Astrocyte (in vitro differentiated cells and primary cell): ENCODE data around the gene ZNF44. TPM values are rescaled to one million over a fixed set of nuclear protein-coding genes. Genes with fewer than 3 reads are reported as not detected.

Experiments
- DNase-seq: peaks from one replicate; pipeline ENCODE4 v3.0.0-alpha.2; 2010; ENCODE audit warnings: low read depth
- FAIRE-seq: peaks from 2 replicates; lab custom pipeline; 2011; peaks lifted over from hg19 to GRCh38; lab: Jason Lieb, UNC
- H2AFZ ChIP-seq: 2 replicates; pipeline ENCODE4 v1.6.0; 2012; ENCODE audit warnings: low read depth, low read length, inconsistent platforms
- H3K27ac ChIP-seq: 2 replicates; pipeline ENCODE4 v1.5.1; 2011; ENCODE audit warnings: low read depth, low read length, inconsistent platforms
- H3K27me3 ChIP-seq: 2 replicates; pipeline ENCODE4 v1.6.0; 2011; ENCODE audit warnings: low read length, inconsistent platforms; ENCODE audit not compliant: insufficient read depth
- H3K36me3 ChIP-seq: 2 replicates; pipeline ENCODE4 v1.5.1; 2011; ENCODE audit warnings: low read length, inconsistent platforms; ENCODE audit not compliant: insufficient read depth
- H3K4me1 ChIP-seq: 2 replicates; pipeline ENCODE4 v1.5.1; 2011; ENCODE audit warnings: low read length, inconsistent platforms; ENCODE audit not compliant: insufficient read depth
- H3K4me2 ChIP-seq: 2 replicates; pipeline ENCODE4 v1.6.0; 2012; ENCODE audit warnings: low read length, inconsistent platforms
- H3K4me3 ChIP-seq: 2 replicates; pipeline ENCODE4 v1.5.1; 2011; ENCODE audit warnings: low read depth, mild to moderate bottlenecking, low read length, inconsistent platforms; ENCODE audit not compliant: insufficient read depth
- H3K79me2 ChIP-seq: 2 replicates; pipeline ENCODE4 v1.6.0; 2012; ENCODE audit warnings: mild to moderate bottlenecking, low read length, inconsistent platforms; ENCODE audit not compliant: insufficient read depth
- H3K9ac ChIP-seq: 2 replicates; pipeline ENCODE4 v1.6.0; 2012; ENCODE audit warnings: mild to moderate bottlenecking, low read length, inconsistent platforms
- H3K9me3 ChIP-seq: 2 replicates; pipeline ENCODE4 v1.5.1; 2012; ENCODE audit warnings: low read depth, mild to moderate bottlenecking, low read length, inconsistent platforms; ENCODE audit not compliant: insufficient read depth
- H4K20me1 ChIP-seq: 2 replicates; pipeline ENCODE4 v1.6.0; 2012; ENCODE audit warnings: low read length, inconsistent platforms; ENCODE audit not compliant: insufficient read depth
- H3K27ac Mint-ChIP-seq: one replicate; pipeline ENCODE4 v1.8.0; 2021; ENCODE audit warnings: mild to moderate bottlenecking, mixed read lengths; ENCODE audit not compliant: unreplicated experiment
- H3K27me3 Mint-ChIP-seq: one replicate; pipeline ENCODE4 v1.8.0; 2021; ENCODE audit warnings: low read depth, mixed read lengths; ENCODE audit not compliant: unreplicated experiment
- H3K36me3 Mint-ChIP-seq: one replicate; pipeline ENCODE4 v1.8.0; 2021; ENCODE audit warnings: low read depth, mixed read lengths; ENCODE audit not compliant: unreplicated experiment
- H3K4me1 Mint-ChIP-seq: one replicate; pipeline ENCODE4 v1.8.0; 2021; ENCODE audit warnings: low read depth, mixed read lengths; ENCODE audit not compliant: unreplicated experiment
- H3K4me3 Mint-ChIP-seq: one replicate; pipeline ENCODE4 v1.8.0; 2021; ENCODE audit warnings: mild to moderate bottlenecking, moderate library complexity, mixed read lengths; ENCODE audit not compliant: unreplicated experiment
- H3K9me3 Mint-ChIP-seq: one replicate; pipeline ENCODE4 v1.8.0; 2021; ENCODE audit warnings: mild to moderate bottlenecking, mixed read lengths; ENCODE audit not compliant: unreplicated experiment
- EZH2 ChIP-seq: IDR thresholded peaks from 2 replicates; pipeline ENCODE4 v1.6.1; 2012; ENCODE audit warnings: mild to moderate bottlenecking, low read length, inconsistent platforms; ENCODE audit not compliant: insufficient read depth
- total RNA-seq: library from RNA; stranded (reverse); gene quantifications from 2 replicates; pipeline ENCODE4 v1.2.1, GENCODE V29; 2021
- TF ChIP-seq, protein P1 (sequence below): IDR thresholded peaks from 2 replicates; pipeline ENCODE4 v1.5.1; 2011; ENCODE audit warnings: low read depth, mild to moderate bottlenecking, inconsistent platforms, low read length, moderate library complexity; ENCODE audit not compliant: insufficient read depth

Gene ZNF44
- total RNA-seq, 1 donor from 2014 or later, result 0.09 TPM

DNA sequence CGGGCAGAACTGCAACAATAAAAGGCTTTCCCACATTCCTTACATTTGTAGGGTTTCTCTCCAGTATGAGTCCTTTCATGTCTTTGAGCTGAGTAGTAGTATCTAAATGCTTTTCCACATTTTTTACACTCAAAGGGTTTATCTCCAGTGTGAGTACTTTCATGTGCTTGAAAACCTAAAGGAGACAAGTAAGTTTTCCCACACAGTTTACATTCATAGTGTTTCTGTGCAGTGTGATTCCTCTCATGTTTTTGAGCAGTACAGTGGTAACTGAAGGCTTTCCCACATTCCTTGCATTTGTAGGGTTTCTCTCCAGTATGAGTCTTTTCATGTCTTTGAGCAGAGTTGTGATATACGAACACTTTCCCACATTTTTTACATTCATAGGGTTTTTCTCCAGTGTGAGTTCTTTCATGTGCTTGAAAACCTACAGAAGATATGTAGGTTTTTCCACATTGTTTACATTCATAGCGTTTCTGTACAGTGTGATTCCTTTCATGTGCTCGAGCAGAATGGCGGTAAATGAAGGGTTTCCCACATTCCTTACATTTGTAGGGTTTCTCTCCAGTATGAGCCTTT is 47.0 kb downstream of the ZNF44 start:
- Histone ChIP-seq H3K4me3 (peak overlapping the region; percentile 10), H3K9me3 (peaks cover 30% of the 10 kb centered on the region), H3K9ac (no peak overlapping the region), H3K79me2 (no peaks in the 10 kb centered on the region), H3K4me2 (no peak overlapping the region), H4K20me1 (no peaks in the 10 kb centered on the region), H3K36me3 (no peaks in the 10 kb centered on the region), H3K27me3 (no peaks in the 10 kb centered on the region), H2AFZ (no peak overlapping the region), H3K4me1 (no peaks in the 10 kb centered on the region), H3K27ac (no peak overlapping the region)
- H3K36me3 Mint-ChIP-seq, result no peaks in the 10 kb centered on the region
- FAIRE-seq (no peak), DNase-seq (no peak)
- no peaks in the 10 kb centered on the region for H3K4me1 Mint-ChIP-seq
- peaks cover 28% of the 10 kb centered on the region for H3K9me3 Mint-ChIP-seq
- no peaks in the 10 kb centered on the region for H3K27me3 Mint-ChIP-seq
- TF ChIP-seq, protein P1, sequence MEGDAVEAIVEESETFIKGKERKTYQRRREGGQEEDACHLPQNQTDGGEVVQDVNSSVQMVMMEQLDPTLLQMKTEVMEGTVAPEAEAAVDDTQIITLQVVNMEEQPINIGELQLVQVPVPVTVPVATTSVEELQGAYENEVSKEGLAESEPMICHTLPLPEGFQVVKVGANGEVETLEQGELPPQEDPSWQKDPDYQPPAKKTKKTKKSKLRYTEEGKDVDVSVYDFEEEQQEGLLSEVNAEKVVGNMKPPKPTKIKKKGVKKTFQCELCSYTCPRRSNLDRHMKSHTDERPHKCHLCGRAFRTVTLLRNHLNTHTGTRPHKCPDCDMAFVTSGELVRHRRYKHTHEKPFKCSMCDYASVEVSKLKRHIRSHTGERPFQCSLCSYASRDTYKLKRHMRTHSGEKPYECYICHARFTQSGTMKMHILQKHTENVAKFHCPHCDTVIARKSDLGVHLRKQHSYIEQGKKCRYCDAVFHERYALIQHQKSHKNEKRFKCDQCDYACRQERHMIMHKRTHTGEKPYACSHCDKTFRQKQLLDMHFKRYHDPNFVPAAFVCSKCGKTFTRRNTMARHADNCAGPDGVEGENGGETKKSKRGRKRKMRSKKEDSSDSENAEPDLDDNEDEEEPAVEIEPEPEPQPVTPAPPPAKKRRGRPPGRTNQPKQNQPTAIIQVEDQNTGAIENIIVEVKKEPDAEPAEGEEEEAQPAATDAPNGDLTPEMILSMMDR, result no peak
- TF ChIP-seq EZH2, result no peak
- no peak overlapping the region for H3K4me3 Mint-ChIP-seq
- no peak overlapping the region for H3K27ac Mint-ChIP-seq

DNA sequence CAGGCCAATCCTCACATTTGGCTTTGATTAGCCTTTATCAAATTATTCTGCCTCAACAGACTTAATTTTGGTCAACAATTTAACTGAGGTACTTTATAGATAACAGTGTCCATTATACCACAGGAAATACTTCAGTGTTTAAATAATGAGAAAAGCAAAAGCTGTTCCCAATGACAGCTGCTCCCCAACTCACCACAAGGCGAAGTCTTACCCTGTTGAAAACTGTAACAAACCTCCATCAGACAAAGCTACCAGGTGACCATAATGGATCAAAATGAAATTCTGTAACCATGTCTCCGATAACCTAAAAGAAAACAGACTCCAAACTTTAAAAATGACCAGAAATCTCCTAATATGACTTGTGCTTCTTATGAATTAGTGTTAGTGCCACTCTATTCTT is 50.3 kb downstream of the ZNF44 start:
- no peak for FAIRE-seq

More for the DNA sequence above, 50.3 kb downstream of the ZNF44 start:
- H3K4me3 ChIP-seq, result no peak overlapping the region
- H3K27me3 ChIP-seq, result no peaks in the 10 kb centered on the region
- no peak overlapping the region for H3K4me2 ChIP-seq
- no peaks in the 10 kb centered on the region for H3K36me3 Mint-ChIP-seq
- no peak overlapping the region for H3K9ac ChIP-seq
- no peak for DNase-seq
- H3K36me3 ChIP-seq, result no peaks in the 10 kb centered on the region
- H3K9me3 ChIP-seq, result peaks cover 32% of the 10 kb centered on the region
- H3K4me1 ChIP-seq, result no peaks in the 10 kb centered on the region
- no peak overlapping the region for H2AFZ ChIP-seq
- no peaks in the 10 kb centered on the region for H3K4me1 Mint-ChIP-seq
- H3K27ac Mint-ChIP-seq, result no peak overlapping the region
- peaks cover 21% of the 10 kb centered on the region for H3K9me3 Mint-ChIP-seq
- H3K4me3 Mint-ChIP-seq, result no peak overlapping the region
- TF ChIP-seq EZH2, result no peak
- TF ChIP-seq, protein P1, result no peak
- no peaks in the 10 kb centered on the region for H3K79me2 ChIP-seq
- no peaks in the 10 kb centered on the region for H3K27me3 Mint-ChIP-seq
- H4K20me1 ChIP-seq, result no peaks in the 10 kb centered on the region
- no peak overlapping the region for H3K27ac ChIP-seq
